B cell (primary cell): Measurements from ENCODE around the gene RASSF1. TPM values are rescaled to one million over a fixed set of nuclear protein-coding genes. Genes with fewer than 3 reads are reported as not detected.

Experiments
- ATAC-seq: fragments of 200-7000 bp; cut with Tn5 transposase; one replicate; pipeline ENCODE4 v1.10.0; 2021; ENCODE audit warnings: low read depth, mild to moderate bottlenecking, moderate number of reproducible peaks, moderate library complexity
- CTCF ChIA-PET: fragments of 350-600 bp; sonication (Branson Sonifier 250); formaldehyde crosslinking; loops from one replicate; lab custom pipeline; 2021; ENCODE audit warnings: antibody characterized with exemption, inconsistent platforms; lab: Charles Lee
- POLR2A ChIA-PET: fragments of 350-600 bp; sonication (Branson Sonifier 250); formaldehyde crosslinking; loops from one replicate; lab custom pipeline; 2021; ENCODE audit warnings: antibody characterized with exemption; lab: Charles Lee
- DNase-seq: peaks from one replicate; pipeline ENCODE4 v3.0.0; 2013
- H2AFZ ChIP-seq: 2 replicates; pipeline ENCODE4 v1.6.1; 2012; ENCODE audit warnings: mild to moderate bottlenecking, low read depth, low read length; ENCODE audit not compliant: insufficient read depth, poor library complexity, severe bottlenecking
- H3K27ac ChIP-seq, 2 donors: 1 replicate in 1 of 2; 2 replicates in 1 of 2; pipeline ENCODE4 v1.5.1; 2012 to 2013; ENCODE audit warnings: low read length in 2 of 2, mild to moderate bottlenecking in 2 of 2, moderate library complexity in 1 of 2
- H3K27me3 ChIP-seq, 4 experiments: fragments of 200-600 bp in 1 of 4; sonication (generic) in 1 of 4; replicated peaks in 1 of 4; 1 replicate in 2 of 4; 2 replicates in 2 of 4; pipeline versions ENCODE4 v1.6.1 to v1.7.0; 2013 to 2016; ENCODE audit warnings: low read length in 3 of 4, mild to moderate bottlenecking in 2 of 4, mixed read lengths in 1 of 4, moderate library complexity in 1 of 4; ENCODE audit not compliant: insufficient read depth in 4 of 4, control insufficient read depth in 3 of 4; ENCODE audit errors: control extremely low read depth in 1 of 4
- H3K36me3 ChIP-seq, 2 experiments: replicated peaks in 1 of 2; 1 replicate in 1 of 2; 2 replicates in 1 of 2; pipeline versions ENCODE4 v1.6.1 to v1.7.1; 2013; ENCODE audit warnings: low read length in 1 of 2; ENCODE audit not compliant: insufficient read depth in 2 of 2, control insufficient read depth in 1 of 2; ENCODE audit errors: control extremely low read depth in 1 of 2, extremely low read depth in 1 of 2
- H3K4me1 ChIP-seq, 2 donors: fragments of 200-600 bp in 1 of 2; sonication (generic) in 1 of 2; 1 replicate in 1 of 2; 2 replicates in 1 of 2; pipeline versions ENCODE4 v1.5.1 to v1.6.1; 2013 to 2017; ENCODE audit warnings: low read length in 2 of 2; ENCODE audit not compliant: control insufficient read depth in 2 of 2, insufficient read depth in 2 of 2
- H3K4me2 ChIP-seq: replicated peaks from 2 replicates; pipeline ENCODE3; 2012; ENCODE audit warnings: mild to moderate bottlenecking, low read depth, low read length; ENCODE audit not compliant: poor library complexity, severe bottlenecking
- H3K4me3 ChIP-seq, 5 experiments: fragments of 200-600 bp in 1 of 5; sonication (generic) in 1 of 5; 1 replicate in 3 of 5; 2 replicates in 2 of 5; pipeline versions ENCODE4 v1.5.1 to v1.7.0; 2011 to 2016; ENCODE audit warnings: low read length in 4 of 5, mild to moderate bottlenecking in 4 of 5, low read depth in 2 of 5, control low read depth in 1 of 5, moderate library complexity in 1 of 5; ENCODE audit not compliant: insufficient read depth in 1 of 5; ENCODE audit errors: control extremely low read depth in 1 of 5, extremely low read depth in 1 of 5
- H3K79me2 ChIP-seq: fragments of 200-600 bp; sonication (generic); one replicate; pipeline ENCODE4 v1.6.0; 2016; ENCODE audit warnings: low read length; ENCODE audit not compliant: control insufficient read depth, insufficient read depth
- H3K9ac ChIP-seq: fragments of 200-600 bp; sonication (generic); 2 replicates; pipeline ENCODE4 v1.6.1; 2017; ENCODE audit warnings: mild to moderate bottlenecking, low read length, moderate library complexity
- H3K9me3 ChIP-seq, 3 donors: one replicate each; pipeline versions ENCODE4 v1.6.1 to v1.7.1; 2013; ENCODE audit warnings: low read length in 2 of 3; ENCODE audit not compliant: control insufficient read depth in 2 of 3, insufficient read depth in 1 of 3; ENCODE audit errors: control extremely low read depth in 1 of 3
- H4K20me1 ChIP-seq: 2 replicates; pipeline ENCODE4 v1.6.0; 2012; ENCODE audit warnings: mild to moderate bottlenecking, low read length; ENCODE audit not compliant: insufficient read depth, control insufficient read depth, poor library complexity, severe bottlenecking
- H3K27ac Mint-ChIP-seq: one replicate; pipeline ENCODE4 v1.8.0; 2021; ENCODE audit warnings: mixed read lengths
- H3K27me3 Mint-ChIP-seq: one replicate; pipeline ENCODE4 v1.8.0; 2021; ENCODE audit warnings: mixed read lengths
- H3K4me1 Mint-ChIP-seq: one replicate; pipeline ENCODE4 v1.8.0; 2021; ENCODE audit warnings: mixed read lengths
- H3K4me3 Mint-ChIP-seq: one replicate; pipeline ENCODE4 v1.8.0; 2021; ENCODE audit warnings: mixed read lengths
- H3K9me3 Mint-ChIP-seq: one replicate; pipeline ENCODE4 v1.8.0; 2022; ENCODE audit warnings: mixed read lengths; ENCODE audit not compliant: insufficient read depth
- EZH2 ChIP-seq: IDR thresholded peaks from 2 replicates; pipeline ENCODE4 v1.6.1; 2012; ENCODE audit warnings: borderline replicate concordance, low read depth, mild to moderate bottlenecking, moderate library complexity, low read length; ENCODE audit not compliant: insufficient read depth, poor library complexity, severe bottlenecking
- WGBS: methylation state at CpG from one replicate; pipeline ENCODE4 v1.1.5; 2013; ENCODE audit warnings: missing lambda C conversion rate; ENCODE audit not compliant: insufficient coverage; 5-methylcytosine and 5-hydroxymethylcytosine counted together
- intact Hi-C: fragments of 100-400 bp; cut with micrococcal nuclease; formaldehyde crosslinking; loops from one replicate; pipeline ENCODE4 v1.10.0; 2022
- polyA plus RNA-seq: library from polyadenylated mRNA; depleted of rRNA; stranded (reverse); fragments of >200 nt; gene quantifications from 2 replicates; pipeline ENCODE4 v1.2.3, GENCODE V29; 2012
- total RNA-seq, 2 donors: library from RNA; stranded (reverse); fragments of 120-200 nt in 1 of 2; gene quantifications; 1 replicate in 1 of 2; 2 replicates in 1 of 2; pipeline versions ENCODE4 v1.2.3 to v1.2.4, GENCODE V29; 2013 to 2022
- TF ChIP-seq, protein P1 (sequence below): fragments of 200-600 bp; IDR thresholded peaks from one replicate; pipeline ENCODE4 v1.8.0; 2022; ENCODE audit warnings: antibody characterized with exemption, mild to moderate bottlenecking

Gene RASSF1
- total and polyA plus RNA-seq, 2 donors (not counting 1 experiment from before 2014, with no cell fraction given), result 121 to 223 TPM

DNA sequence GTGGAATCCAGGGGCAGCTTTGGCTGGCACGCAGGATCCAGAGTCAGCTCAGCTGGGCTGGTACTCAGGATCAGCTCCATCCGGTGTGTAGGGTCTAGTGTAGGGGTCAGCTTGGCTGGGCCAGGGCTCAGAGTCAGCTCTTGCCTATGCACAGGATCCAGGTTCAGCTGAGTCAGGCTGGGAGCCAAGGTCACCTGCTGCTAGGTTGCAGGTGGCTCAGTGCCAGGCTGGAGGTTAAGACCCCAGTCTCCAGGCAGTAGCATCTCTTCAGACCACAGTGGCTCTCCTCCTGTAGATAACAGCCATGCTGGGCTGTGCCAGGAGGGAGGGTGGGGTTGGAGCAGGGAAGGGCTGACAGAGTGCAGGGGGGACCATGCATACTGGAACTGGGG is 43.3 kb downstream of the RASSF1 start:
- Histone ChIP-seq H3K36me3 (peaks cover 0 to 4% of the 10 kb centered on the region in 2 experiments), H2AFZ (no peak overlapping the region), H3K4me1 (peaks cover 22 to 32% of the 10 kb centered on the region in 2 donors), H3K4me2 (no peak overlapping the region), H3K79me2 (peaks cover 13% of the 10 kb centered on the region), H3K27me3 (no peaks in the 10 kb centered on the region), H3K9me3 (no peaks in the 10 kb centered on the region), H3K27ac (no peak overlapping the region), H3K9ac (no peak overlapping the region), H4K20me1 (no peaks in the 10 kb centered on the region), H3K4me3 (no peak overlapping the region)
- H3K9me3 Mint-ChIP-seq, result no peaks in the 10 kb centered on the region
- ChIA-PET POLR2A (no interaction called here), CTCF (interaction anchor here (0.9 to 1.0 kb wide), 3 partner anchors 27 to 67 kb away, joined by 3 read pairs; no protein-coding TSS in a partner anchor)
- peaks cover 40% of the 10 kb centered on the region for H3K4me1 Mint-ChIP-seq
- intact Hi-C loops, result loop anchor here (10.0 kb wide), 1 partner anchor 1087 kb away; the partner anchor contains the start of gene MANF
- 95% methylated on average over 2 of the region's 2 CpGs for WGBS
- peak overlapping the region; percentile 100 for H3K27ac Mint-ChIP-seq
- no peaks in the 10 kb centered on the region for H3K27me3 Mint-ChIP-seq
- no peak for ATAC-seq
- TF ChIP-seq, protein P1, sequence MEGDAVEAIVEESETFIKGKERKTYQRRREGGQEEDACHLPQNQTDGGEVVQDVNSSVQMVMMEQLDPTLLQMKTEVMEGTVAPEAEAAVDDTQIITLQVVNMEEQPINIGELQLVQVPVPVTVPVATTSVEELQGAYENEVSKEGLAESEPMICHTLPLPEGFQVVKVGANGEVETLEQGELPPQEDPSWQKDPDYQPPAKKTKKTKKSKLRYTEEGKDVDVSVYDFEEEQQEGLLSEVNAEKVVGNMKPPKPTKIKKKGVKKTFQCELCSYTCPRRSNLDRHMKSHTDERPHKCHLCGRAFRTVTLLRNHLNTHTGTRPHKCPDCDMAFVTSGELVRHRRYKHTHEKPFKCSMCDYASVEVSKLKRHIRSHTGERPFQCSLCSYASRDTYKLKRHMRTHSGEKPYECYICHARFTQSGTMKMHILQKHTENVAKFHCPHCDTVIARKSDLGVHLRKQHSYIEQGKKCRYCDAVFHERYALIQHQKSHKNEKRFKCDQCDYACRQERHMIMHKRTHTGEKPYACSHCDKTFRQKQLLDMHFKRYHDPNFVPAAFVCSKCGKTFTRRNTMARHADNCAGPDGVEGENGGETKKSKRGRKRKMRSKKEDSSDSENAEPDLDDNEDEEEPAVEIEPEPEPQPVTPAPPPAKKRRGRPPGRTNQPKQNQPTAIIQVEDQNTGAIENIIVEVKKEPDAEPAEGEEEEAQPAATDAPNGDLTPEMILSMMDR, result no peak
- no peak for TF ChIP-seq EZH2
- H3K4me3 Mint-ChIP-seq, result peak overlapping the region; percentile 100
- peak; percentile 32 for DNase-seq

DNA sequence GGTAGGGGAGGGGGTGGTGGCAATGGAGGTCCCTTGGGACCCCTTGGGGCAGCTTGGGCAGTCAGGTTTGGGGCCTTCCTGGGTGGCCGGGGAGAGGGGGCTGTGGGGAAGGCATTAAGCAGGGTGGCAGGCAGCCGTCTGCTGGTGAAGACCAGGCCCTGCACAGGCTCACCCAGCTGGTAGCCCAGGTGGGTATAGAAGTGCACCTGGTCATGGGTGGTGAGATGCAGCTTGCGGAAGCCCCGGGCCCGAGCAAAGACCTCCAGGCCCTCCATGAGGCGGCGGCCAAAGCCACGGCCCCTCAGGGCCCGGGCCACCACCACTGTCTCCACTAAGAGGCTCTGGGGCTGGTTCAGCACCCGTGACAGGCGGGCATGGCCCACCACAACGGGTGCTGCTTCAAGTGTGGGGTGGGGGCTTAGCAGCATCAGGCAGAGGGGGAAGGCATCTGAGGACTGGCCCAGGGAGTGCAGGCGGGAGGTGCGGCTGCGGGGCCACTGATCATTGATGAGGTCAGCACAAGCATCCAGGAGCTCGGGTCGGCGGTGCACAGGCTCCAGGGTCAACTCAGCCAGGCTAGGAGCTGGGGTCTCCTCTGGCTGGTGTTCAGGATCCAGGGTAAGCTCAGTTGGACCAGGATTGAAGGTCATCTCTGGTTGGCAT is 43.8 kb downstream of the RASSF1 start:
- POLR2A ChIA-PET, result no interaction called here

More for the DNA sequence above, 43.8 kb downstream of the RASSF1 start:
- WGBS, result 92% methylated on average over 16 of the region's 18 CpGs
- Mint-ChIP-seq H3K27me3 (no peaks in the 10 kb centered on the region), H3K4me1 (peaks cover 42% of the 10 kb centered on the region), H3K27ac (peak overlapping the region; percentile 15), H3K4me3 (peak overlapping the region; percentile 49), H3K9me3 (no peaks in the 10 kb centered on the region)
- intact Hi-C loops, result loop anchor here (10.0 kb wide), 1 partner anchor 1088 kb away; the partner anchor contains the start of gene MANF
- H3K4me1 ChIP-seq, result peaks cover 22 to 33% of the 10 kb centered on the region in 2 donors
- H3K9me3 ChIP-seq, result no peaks in the 10 kb centered on the region
- H3K79me2 ChIP-seq, result peaks cover 18% of the 10 kb centered on the region
- no peak overlapping the region for H3K27ac ChIP-seq
- H4K20me1 ChIP-seq, result no peaks in the 10 kb centered on the region
- TF ChIP-seq, protein P1, result no peak
- no peak for TF ChIP-seq EZH2
- no peak for ATAC-seq
- H3K4me2 ChIP-seq, result no peak overlapping the region
- H2AFZ ChIP-seq, result no peak overlapping the region
- peaks cover 0 to 4% of the 10 kb centered on the region in 2 experiments for H3K36me3 ChIP-seq
- no peaks in the 10 kb centered on the region for H3K27me3 ChIP-seq
- CTCF ChIA-PET, result interaction anchor here (0.9 to 1.0 kb wide), 2 partner anchors 28 to 66 kb away, joined by 3 read pairs; no protein-coding TSS in a partner anchor
- DNase-seq, result peak; percentile 29
- H3K4me3 ChIP-seq, result no peak overlapping the region
- H3K9ac ChIP-seq, result no peak overlapping the region
